Hematopoietic multipotent progenitor cell treated with erythropoietin and hydrocortisone succinate and interleukin-3 and kit ligand, for 8 days (in vitro differentiated cells): ENCODE data around the gene FUNDC2.
"Not testable (repeated sequence)": the region's sequence is repeated elsewhere in the genome, so short reads cannot be mapped to it uniquely, and the experiment has no call there.

Experiments used
- DNase-seq: peaks from one replicate; pipeline ENCODE4 v3.0.0-alpha.2; 2015

FUNDC2 gene

GRCh38 chrX:155026727-155027508, at the start of gene FUNDC2:
Gene FUNDC2 (plus strand): TSS chrX:155026844. CDS start chrX:155026939, 95 bp downstream.
- DNase-seq, result peak; percentile 94

DNA sequence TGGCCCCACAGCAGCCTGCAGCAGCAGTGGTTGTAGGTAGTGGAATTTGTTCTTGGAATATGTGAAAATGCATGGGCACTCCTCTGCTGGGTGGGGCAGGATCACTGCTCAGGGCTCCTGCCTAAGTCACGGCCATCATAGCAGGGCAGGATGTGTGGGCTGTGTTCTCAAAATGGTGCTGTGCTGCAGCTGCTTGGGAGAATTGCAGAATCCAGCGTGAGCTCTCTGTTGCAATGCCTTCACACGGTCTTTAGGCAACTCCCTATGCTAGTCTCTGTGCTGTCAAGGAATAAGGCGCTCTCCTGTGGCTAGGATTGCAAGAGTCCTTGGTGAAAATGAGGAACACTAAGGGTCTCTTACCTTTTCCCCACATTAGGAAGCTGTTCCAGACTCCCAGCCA, 47.0 kb upstream of the FUNDC2 start:
- no peak for DNase-seq

GRCh38 chrX:154980330-154981115, 46.1 kb upstream of the FUNDC2 start:
- peak; percentile 87 for DNase-seq

DNA sequence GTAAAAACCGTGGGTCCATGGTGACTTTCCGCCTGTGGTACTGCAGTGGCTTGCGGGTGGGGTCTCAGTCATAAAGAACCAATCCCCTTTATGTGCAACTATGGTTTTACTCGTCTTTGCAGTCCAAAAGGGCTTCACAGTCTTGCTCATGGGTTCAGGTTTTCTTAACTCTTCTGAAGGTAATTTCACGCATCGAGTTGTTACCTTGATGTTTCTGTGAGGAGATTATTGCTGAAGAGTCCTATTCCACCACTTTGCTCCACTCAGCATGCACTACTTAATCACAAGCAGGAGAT, 45.6 kb upstream of the FUNDC2 start:
- no peak for DNase-seq

- DNase-seq, result peak; percentile 20
Observed at GRCh38 chrX:154986826-154987575, 39.6 kb upstream of the FUNDC2 start.

DNA sequence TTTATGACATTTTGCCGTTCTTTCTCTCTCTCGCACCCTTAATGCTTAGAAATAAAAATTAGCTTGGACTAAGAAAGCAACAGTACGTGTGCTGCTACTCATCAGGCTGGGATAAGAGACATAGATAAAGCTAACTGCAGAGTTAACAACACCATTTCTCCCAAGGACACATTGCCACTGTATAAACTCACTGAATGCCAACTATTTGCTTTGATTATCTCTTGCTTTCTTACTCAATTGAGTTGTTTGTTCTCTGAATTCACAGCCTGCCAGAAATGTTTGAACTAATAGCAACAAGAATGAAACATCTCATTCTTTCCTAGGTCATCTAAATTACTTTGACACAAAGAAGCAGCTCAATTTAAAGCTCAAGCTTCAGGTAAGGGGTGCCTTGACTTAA, 38.7 kb upstream of the FUNDC2 start:
- DNase-seq, result no peak

DNA sequence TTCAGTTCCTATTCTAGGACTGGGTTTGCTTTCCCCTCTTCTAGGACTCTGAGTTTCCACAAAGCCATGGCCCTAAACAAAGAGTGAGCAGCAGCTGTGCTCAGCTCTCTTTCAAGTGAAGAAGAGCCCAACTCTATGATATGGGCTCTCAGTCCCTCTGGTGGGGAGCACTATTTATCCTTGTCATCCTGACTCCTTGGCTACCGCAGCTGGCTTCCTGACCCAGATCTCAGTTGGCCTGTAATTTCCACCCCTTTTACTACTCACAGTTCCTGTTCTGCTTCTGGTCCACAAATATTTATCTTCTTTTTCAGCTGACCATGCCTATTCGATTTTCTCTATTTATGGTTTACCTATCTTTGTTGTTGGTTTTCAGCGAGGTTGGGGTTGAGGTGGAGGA, 37.9 kb upstream of the FUNDC2 start:
- no peak for DNase-seq

- DNase-seq, result no peak
Observed at GRCh38 chrX:154990496-154990895, 36.1 kb upstream of the FUNDC2 start.

- DNase-seq, result no peak
Observed at GRCh38 chrX:154991039-154991438, 35.6 kb upstream of the FUNDC2 start.

GRCh38 chrX:154991476-154991875, 35.2 kb upstream of the FUNDC2 start:
- DNase-seq, result no peak

GRCh38 chrX:154998204-154998880, 28.3 kb upstream of the FUNDC2 start:
- DNase-seq, result no peak

DNA sequence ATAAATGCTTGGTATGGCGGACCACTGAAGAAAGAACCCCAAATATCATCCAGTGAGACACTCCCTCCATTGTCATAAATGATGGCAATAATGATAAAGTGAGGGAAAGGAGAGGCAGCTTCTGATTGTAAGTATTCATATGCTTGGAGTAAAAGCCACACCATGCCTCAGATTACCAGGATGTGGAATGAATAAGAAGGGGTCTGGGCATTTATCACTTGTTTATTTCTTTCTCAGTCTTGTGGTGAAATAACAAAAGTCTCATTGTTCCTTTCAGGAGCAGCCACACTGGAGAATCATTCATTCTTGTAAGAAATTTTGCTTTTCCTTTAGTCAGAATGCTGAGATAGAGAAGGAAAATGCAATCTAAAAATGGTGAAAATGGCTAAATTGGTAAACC, 25.8 kb upstream of the FUNDC2 start:
- DNase-seq, result no peak

DNA sequence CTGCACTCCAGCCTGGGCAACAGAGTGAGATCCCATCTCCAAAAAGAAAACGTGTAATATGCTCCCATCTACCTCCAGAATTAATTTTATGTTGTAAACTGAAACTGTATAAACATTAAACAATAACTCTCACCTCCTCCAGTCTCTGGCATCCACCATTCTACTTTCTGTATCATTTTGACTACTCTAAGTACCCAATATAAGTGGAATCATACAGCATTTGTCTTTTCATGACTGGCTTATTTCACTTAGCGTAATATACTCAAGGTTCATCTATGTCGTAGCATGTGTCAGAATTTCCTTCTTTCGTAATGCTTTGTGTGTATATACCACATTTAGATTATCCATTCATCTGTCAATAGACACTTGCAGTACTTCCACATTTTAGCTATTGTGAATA, 24.8 kb upstream of the FUNDC2 start:
- no peak for DNase-seq

DNA sequence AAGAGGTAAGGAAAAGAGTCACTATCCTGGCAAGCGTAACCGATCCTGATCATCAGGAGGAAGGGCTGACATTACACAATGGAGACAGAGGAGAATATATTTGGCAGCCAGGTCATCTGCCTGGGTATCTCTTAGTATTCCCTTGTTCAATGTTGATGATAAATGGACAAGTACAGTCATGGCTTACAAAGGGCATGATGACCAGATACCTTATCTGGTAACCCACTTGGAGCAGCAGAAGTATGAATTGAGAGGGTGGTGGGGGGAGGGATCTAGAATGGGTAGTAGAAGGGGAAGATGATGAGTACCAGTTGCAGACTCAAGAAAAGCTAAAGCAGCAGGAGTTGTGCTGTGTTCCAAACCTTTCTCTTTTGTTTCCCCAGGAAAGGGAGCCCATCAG, 21.5 kb upstream of the FUNDC2 start:
- DNase-seq, result no peak

- not testable (repeated sequence) for DNase-seq
Observed at GRCh38 chrX:155006379-155006778, 20.3 kb upstream of the FUNDC2 start.

DNA sequence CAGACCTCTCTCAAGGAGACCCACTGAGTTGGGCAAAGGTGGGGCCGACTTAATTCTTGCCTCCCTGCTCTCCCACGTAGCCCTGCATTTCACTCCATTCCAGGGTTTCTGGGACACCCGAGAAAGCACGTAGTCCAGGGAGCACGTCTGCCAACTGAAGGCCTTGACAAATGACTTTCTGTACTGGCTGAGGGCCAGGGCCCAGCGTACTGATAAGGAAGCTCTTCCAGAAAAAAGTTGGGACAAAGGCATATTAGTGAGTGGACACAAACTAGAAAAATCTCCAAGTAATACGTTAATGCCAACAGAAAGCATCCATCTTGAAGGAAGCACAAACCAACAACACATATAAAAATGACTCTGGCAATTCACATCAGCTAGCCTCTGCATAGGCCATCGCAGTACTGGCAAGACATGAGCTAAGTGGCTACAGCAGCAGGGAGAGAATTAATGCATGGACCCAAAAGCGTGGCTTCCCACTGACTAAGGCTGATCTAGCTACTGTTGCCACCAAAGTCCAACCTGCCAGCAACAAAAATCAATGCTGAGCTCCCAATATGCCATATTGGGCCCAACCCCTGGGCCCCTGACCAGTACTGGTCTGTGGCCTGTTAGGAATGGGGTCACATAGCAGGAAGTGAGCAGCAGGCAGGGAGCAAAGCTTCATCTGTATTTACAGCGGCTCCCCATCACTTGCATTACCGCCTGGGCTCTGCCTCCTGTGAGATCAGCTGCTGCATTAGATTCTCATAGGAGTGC, 19.6 kb upstream of the FUNDC2 start:
- not testable (repeated sequence) for DNase-seq

DNA sequence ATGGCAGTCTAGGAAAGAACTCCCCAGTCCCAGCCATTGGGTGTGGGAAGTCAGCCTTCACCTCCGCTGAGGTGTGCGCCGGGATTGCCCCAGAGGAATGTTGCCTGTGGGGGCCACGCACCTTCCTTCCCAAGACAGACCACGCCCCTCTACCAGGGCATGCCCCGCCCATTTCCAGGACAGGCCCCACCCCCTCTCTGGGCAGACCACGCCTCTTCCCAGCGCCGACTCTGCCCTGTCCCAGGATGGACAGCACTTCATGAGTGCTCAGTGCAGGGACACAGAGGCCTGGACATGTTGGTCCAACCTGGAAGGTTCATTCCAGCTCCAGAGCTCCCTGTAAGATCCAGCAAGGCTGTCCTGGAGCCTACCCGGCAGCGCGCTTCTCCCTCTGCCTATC, 18.1 kb upstream of the FUNDC2 start:
- not testable (repeated sequence) for DNase-seq

DNA sequence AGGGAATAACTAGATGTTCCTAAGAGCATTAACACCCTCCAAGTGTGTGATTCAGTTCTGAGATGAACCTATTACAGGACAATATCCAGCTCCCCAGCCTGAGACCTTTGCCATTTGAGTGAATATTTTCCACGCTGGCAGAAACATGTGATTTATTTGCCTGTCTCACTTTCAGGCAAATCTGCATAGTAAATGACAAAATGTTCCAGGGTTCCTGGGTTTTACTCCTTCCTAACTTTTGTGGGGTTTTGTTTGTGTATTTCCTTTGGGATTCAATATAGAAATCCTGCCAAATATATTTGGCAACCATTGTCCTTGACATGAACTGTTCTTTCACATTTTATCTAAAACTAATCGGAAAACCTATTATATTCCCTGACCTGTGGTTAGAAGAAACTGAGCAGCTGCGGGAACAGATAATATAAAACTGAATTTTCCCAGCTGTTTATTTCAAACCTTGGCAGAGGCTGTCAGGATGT, 16.6 kb upstream of the FUNDC2 start:
- DNase-seq, result no peak

GRCh38 chrX:155020591-155020990, 6.1 kb upstream of the FUNDC2 start:
- DNase-seq, result no peak

- peak; percentile 11 for DNase-seq
Observed at GRCh38 chrX:155022585-155022984, 4.1 kb upstream of the FUNDC2 start, which contains the start of gene F8. Gene F8 (minus strand): TSS chrX:155022723. CDS start chrX:155022552, 171 bp downstream.

DNA sequence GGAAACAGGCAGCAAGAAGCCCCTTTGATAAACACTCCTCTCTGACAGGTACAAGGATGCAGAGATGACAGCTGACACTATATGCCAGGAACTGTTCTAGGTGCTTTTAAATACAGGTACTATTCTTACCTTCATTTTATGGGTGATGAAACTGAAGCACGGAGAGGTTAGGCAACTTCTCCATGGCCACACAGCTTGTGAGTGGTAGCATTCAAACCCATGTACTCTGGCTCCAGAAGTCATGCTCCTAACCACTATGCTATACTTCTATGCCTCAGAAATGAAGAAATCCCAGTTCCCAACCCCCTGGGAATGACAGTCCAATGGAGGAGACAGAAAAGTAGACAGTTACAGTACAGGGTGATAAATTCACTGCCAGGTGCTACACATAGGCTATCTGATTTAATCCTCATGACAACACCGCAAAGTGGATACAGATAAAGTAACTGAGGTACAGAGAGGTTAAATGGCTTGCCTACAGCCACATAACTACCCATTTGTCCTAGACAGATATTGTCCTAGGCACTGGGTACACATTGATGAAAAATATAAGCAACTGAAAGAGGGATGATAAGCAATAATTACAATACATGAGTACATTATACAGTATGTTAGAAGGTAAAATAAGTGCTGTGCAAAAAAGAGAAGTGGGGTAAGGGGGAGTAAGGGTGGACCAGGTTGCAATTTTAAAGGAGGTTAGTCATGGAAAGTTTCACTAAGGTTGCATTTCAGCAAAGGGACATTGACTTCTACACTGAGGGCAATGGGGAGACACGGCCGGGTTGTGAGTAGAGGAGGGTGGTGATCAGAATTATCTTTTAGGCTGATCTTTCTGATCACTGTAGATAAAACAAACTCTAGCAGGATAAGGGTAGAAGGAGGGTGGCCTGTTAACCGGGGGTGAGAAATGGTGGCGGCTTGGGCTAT, 2.5 kb upstream of the FUNDC2 start:
- DNase-seq, result no peak
